K562 (cell line): ENCODE results near the gene TTYH2. TPM values are rescaled to one million over a fixed set of nuclear protein-coding genes. Genes with fewer than 3 reads are reported as not detected.

Experiments
- ATAC-seq: fragments of 200-7000 bp; cut with Tn5 transposase; 3 replicates; pipeline ENCODE4 v1.9.1; 2020; ENCODE audit warnings: moderate library complexity
- BruUV-seq: library from RNA; stranded (reverse); fragments of 400-500 nt; replicated peaks from 2 replicates; lab custom pipeline; 2021; lab: Mats Ljungman, UMichigan
- CTCF ChIA-PET: fragments of 300-600 bp; formaldehyde crosslinking; extraction: SDS; loops from one replicate; lab custom pipeline; 2021; ENCODE audit warnings: low intra/inter-chr PET ratio; lab: Yijun Ruan, JAX
- POLR2A ChIA-PET: fragments of 300-600, 350-650 bp; sonication (Branson Sonifier 250); formaldehyde crosslinking; extraction: SDS; loops from one replicate; lab custom pipeline; 2021; ENCODE audit warnings: antibody characterized with exemption, inconsistent platforms; lab: Yijun Ruan, JAX
- DNase-seq, 4 experiments: peaks; one replicate each; pipeline versions ENCODE4 v3.0.0 to v3.0.0-alpha.2; 2011 to 2018; ENCODE audit warnings: low spot score in 3 of 4, mixed read lengths in 3 of 4; ENCODE audit errors: extremely low read depth in 1 of 4
- FAIRE-seq: peaks from 2 replicates; lab custom pipeline; 2011; peaks lifted over from hg19 to GRCh38; lab: Jason Lieb, UNC
- H2AFZ ChIP-seq: 2 replicates; pipeline ENCODE4 v1.6.0; 2011; ENCODE audit warnings: low read depth, low read length, control low read depth, inconsistent platforms
- H3K27ac ChIP-seq: fragments of 200-600 bp; 3 replicates; pipeline ENCODE4 v1.8.0; 2011; ENCODE audit warnings: low read depth, mild to moderate bottlenecking, control low read depth, inconsistent platforms, low read length, moderate library complexity, mixed read lengths; ENCODE audit errors: extremely low read depth
- H3K27me3 ChIP-seq, 2 experiments: fragments of 300-600 bp in 1 of 2; 2 replicates in 1 of 2; 3 replicates in 1 of 2; pipeline versions ENCODE4 v1.6.0 to v1.8.0; 2011; ENCODE audit warnings: inconsistent platforms in 2 of 2, low read length in 2 of 2, mild to moderate bottlenecking in 1 of 2, mixed read lengths in 1 of 2, moderate library complexity in 1 of 2; ENCODE audit not compliant: control insufficient read depth in 2 of 2, insufficient read depth in 2 of 2
- H3K36me3 ChIP-seq: fragments of 300-600 bp; 3 replicates; pipeline ENCODE4 v1.8.0; 2011; ENCODE audit warnings: mild to moderate bottlenecking, low read length, inconsistent platforms; ENCODE audit not compliant: control insufficient read depth, insufficient read depth
- H3K4me1 ChIP-seq, 2 experiments: fragments of 200-600 bp in 1 of 2; replicated peaks in 1 of 2; 2 replicates in 1 of 2; 3 replicates in 1 of 2; pipeline versions ENCODE4 v1.5.1 to v1.8.0; 2011; ENCODE audit warnings: inconsistent platforms in 2 of 2, low read length in 2 of 2, mild to moderate bottlenecking in 1 of 2, mixed read lengths in 1 of 2, moderate library complexity in 1 of 2; ENCODE audit not compliant: control insufficient read depth in 2 of 2, insufficient read depth in 2 of 2
- H3K4me2 ChIP-seq: 2 replicates; pipeline ENCODE4 v1.6.1; 2011; ENCODE audit warnings: low read length, control low read depth, inconsistent platforms, mixed read lengths; ENCODE audit not compliant: insufficient read depth
- H3K4me3 ChIP-seq: fragments of 200-600 bp; sonication (generic), shearing (Covaris generic); 2 replicates; pipeline ENCODE4 v1.5.1; 2016; ENCODE audit warnings: control low read depth, inconsistent platforms
- H3K79me2 ChIP-seq: fragments of 200-600 bp; 3 replicates; pipeline ENCODE4 v1.8.0; 2011; ENCODE audit warnings: low read length, inconsistent platforms; ENCODE audit not compliant: control insufficient read depth, insufficient read depth
- H3K9ac ChIP-seq, 2 experiments: 2 replicates each; pipeline versions ENCODE4 v1.6.0 to v1.6.1; 2011; ENCODE audit warnings: low read depth in 2 of 2, low read length in 2 of 2, control low read depth in 1 of 2, inconsistent platforms in 1 of 2, mild to moderate bottlenecking in 1 of 2, mixed read lengths in 1 of 2; ENCODE audit not compliant: insufficient read depth in 1 of 2
- H3K9me1 ChIP-seq: one replicate; pipeline ENCODE4 v1.6.0; 2011; ENCODE audit warnings: inconsistent platforms, mild to moderate bottlenecking, low read length, moderate library complexity; ENCODE audit not compliant: control insufficient read depth, insufficient read depth
- H3K9me3 ChIP-seq: replicated peaks from 2 replicates; pipeline ENCODE4 v1.5.1; 2011; ENCODE audit warnings: low read depth, low read length, inconsistent platforms; ENCODE audit not compliant: control insufficient read depth, insufficient read depth
- H4K20me1 ChIP-seq: replicated peaks from 2 replicates; pipeline ENCODE4 v1.6.1; 2011; ENCODE audit warnings: low read length, inconsistent platforms, mixed read lengths; ENCODE audit not compliant: control insufficient read depth, insufficient read depth
- BDP1 ChIP-seq: IDR thresholded peaks from 3 replicates; pipeline ENCODE4 v1.6.1; 2011; ENCODE audit not compliant: insufficient read length, insufficient read depth
- FOXJ3 ChIP-seq: sonication (generic); formaldehyde crosslinking; IDR thresholded peaks from 2 replicates; pipeline ENCODE4 v1.4.0; 2020; ENCODE audit warnings: mild to moderate bottlenecking, missing genetic modification reagents
- ILF3 ChIP-seq: fragments of 450-650 bp; IDR thresholded peaks from 2 replicates; pipeline ENCODE4 v1.6.1; 2018; ENCODE audit warnings: antibody characterized with exemption, mild to moderate bottlenecking, moderate library complexity, borderline replicate concordance
- KDM5B ChIP-seq: fragments of 200-600 bp; sonication (generic); IDR thresholded peaks from 2 replicates; pipeline ENCODE4 v1.6.1; 2012; ENCODE audit warnings: low read depth, mild to moderate bottlenecking, moderate library complexity, low read length, control low read depth, inconsistent platforms; ENCODE audit not compliant: insufficient replicate concordance
- NFYB ChIP-seq: IDR thresholded peaks from 2 replicates; pipeline ENCODE4 v1.6.1; 2011; ENCODE audit warnings: mild to moderate bottlenecking, moderate library complexity; ENCODE audit not compliant: insufficient read length; ENCODE audit errors: extremely low read depth
- NR2C1 ChIP-seq, 2 experiments: fragments of 450-650 bp; IDR thresholded peaks; 2 replicates each; pipeline ENCODE4 v1.6.1; 2017; ENCODE audit warnings: mild to moderate bottlenecking in 2 of 2, antibody characterized with exemption in 1 of 2, inconsistent platforms in 1 of 2, missing compliant biosample characterization in 1 of 2, missing genetic modification characterization in 1 of 2
- PATZ1 ChIP-seq: fragments of 250-450 bp; sonication (Bioruptor Pico); IDR thresholded peaks from 2 replicates; pipeline ENCODE4 v1.5.0; 2020; ENCODE audit warnings: mild to moderate bottlenecking, borderline replicate concordance
- PYGO2 ChIP-seq: fragments of 450-650 bp; IDR thresholded peaks from 2 replicates; pipeline ENCODE4 v1.6.1; 2016; ENCODE audit warnings: mild to moderate bottlenecking, missing genetic modification characterization, moderate library complexity, missing compliant biosample characterization
- STAT5A ChIP-seq: IDR thresholded peaks from 2 replicates; pipeline ENCODE4 v1.6.1; 2012; ENCODE audit warnings: low read length, inconsistent platforms, borderline replicate concordance
- TCF3 ChIP-seq: sonication (generic); formaldehyde crosslinking; IDR thresholded peaks from 2 replicates; pipeline ENCODE4 v1.4.0; 2020; ENCODE audit warnings: mild to moderate bottlenecking, missing genetic modification reagents
- TCF7 ChIP-seq: sonication (generic); IDR thresholded peaks from 2 replicates; pipeline ENCODE4 v1.6.1; 2016; ENCODE audit warnings: antibody characterized with exemption, borderline replicate concordance
- ZC3H4 ChIP-seq: sonication (generic); formaldehyde crosslinking; IDR thresholded peaks from 2 replicates; pipeline ENCODE4 v1.9.0; 2021; ENCODE audit warnings: missing genetic modification reagents, borderline replicate concordance
- ZNF146 ChIP-seq: IDR thresholded peaks from one replicate; pipeline ENCODE4 v1.6.1; 2018; ENCODE audit warnings: missing compliant biosample characterization; ENCODE audit not compliant: unreplicated experiment
- ZNF830 ChIP-seq: fragments of 250-450 bp; sonication (Bioruptor Pico); IDR thresholded peaks from 2 replicates; pipeline ENCODE4 v1.5.0; 2021; ENCODE audit warnings: mild to moderate bottlenecking
- WGBS: fragments of 100-300 bp; shearing (Covaris generic); methylation state at CpG from one replicate; pipeline ENCODE4 v1.1.6; 2016; ENCODE audit warnings: low coverage, mixed read lengths; ENCODE audit not compliant: insufficient coverage; ENCODE audit errors: missing lambda C conversion rate; 5-methylcytosine and 5-hydroxymethylcytosine counted together
- in situ Hi-C: fragments of 300-500 bp; cut with MboI; formaldehyde crosslinking; loops from 4 replicates; pipeline ENCODE4 v1.15.0; 2018; ENCODE audit warnings: inconsistent platforms, mixed read lengths
- intact Hi-C: fragments of 100-400 bp; cut with micrococcal nuclease; formaldehyde crosslinking; loops from 2 replicates; pipeline ENCODE4 v1.14.2; 2022
- polyA plus RNA-seq, 8 experiments: library from polyadenylated mRNA; depleted of rRNA in 4 of 8; stranded (reverse) in 5 of 8; unstranded in 3 of 8; fragments of >200 nt; fragmentation: Nextera tagmentation in 2 of 8; fragmentation: Illumina TruSeq in 1 of 8; extraction: Ambion mirVana in 2 of 8; extraction: Trizol in 1 of 8; gene quantifications; 2 replicates each; pipeline versions ENCODE4 v1.2.1 to v1.2.3, GENCODE V29; 2011 to 2014; ENCODE audit warnings: inconsistent platforms in 1 of 8, missing spikeins in 1 of 8
- total RNA-seq, 7 experiments: library from RNA; depleted of rRNA in 6 of 7; stranded (reverse); fragments of >200 nt in 6 of 7; fragmentation: Illumina TruSeq in 2 of 7; extraction: Trizol in 2 of 7; gene quantifications; 2 replicates each; pipeline versions ENCODE4 v1.2.1 to v1.2.3, GENCODE V29; 2011 to 2021; ENCODE audit warnings: low replicate concordance in 1 of 7

The TTYH2 gene
- total and polyA plus RNA-seq, 9 of the 15 experiments (the other 6 are each of a cell fraction or from before 2014, with no cell fraction given) = 0.03 to 2.0 (median 0.91) TPM

- intact Hi-C loops = no loop called here
- BruUV-seq = no TSS peak
- peaks cover 4 to 54% of the 10 kb centered on the region in 2 experiments; a peak in 4 of 5 replicates for H3K27me3 ChIP-seq
- H2AFZ ChIP-seq = no peak overlapping the region
- H3K9me3 ChIP-seq = no peaks in the 10 kb centered on the region
- TF ChIP-seq TCF3 (CRISPR knock-in tag) (no peak), NR2C1 (IDR thresholded peaks at IDR 0.05) (no peak), NR2C1 (tag; IDR thresholded peaks at IDR 0.05) (no peak), ZNF830 (CRISPR knock-in tag) (no peak), PYGO2 (tag) (no peak), BDP1 (no peak), KDM5B (no peak), PATZ1 (no peak), STAT5A (no peak), ILF3 (no peak), ZNF146 (CRISPR knock-in tag) (no peak), FOXJ3 (no peak), TCF7 (no peak), ZC3H4 (no peak), NFYB (no peak)
- TF ChIP-seq, all 486 proteins: peak for 0
- no peak; the same call in 2 of the 3 replicates for ATAC-seq
- H3K36me3 ChIP-seq = no peaks in the 10 kb centered on the region
- no peaks in the 10 kb centered on the region for H3K79me2 ChIP-seq
- WGBS = 5% methylated on average over 17 of the region's 17 CpGs
- no peak overlapping the region for H3K4me2 ChIP-seq
- H3K4me1 ChIP-seq = no peaks in the 10 kb centered on the region
- H3K9ac ChIP-seq = no peak overlapping the region
- DNase-seq = no peak
- 0 out of 2 replicates have a peak, but pooled peaks cover 1% of the 10 kb centered on the region for H4K20me1 ChIP-seq
- no peak for FAIRE-seq
- POLR2A ChIA-PET = interaction anchor here (0.6 kb wide), 2 partner anchors 18 to 236 kb away, joined by 3 to 4 read pairs; no protein-coding TSS in a partner anchor
- no peak overlapping the region for H3K27ac ChIP-seq
- H3K4me3 ChIP-seq = no peak overlapping the region
- no peaks in the 10 kb centered on the region for H3K9me1 ChIP-seq
- CTCF ChIA-PET = no interaction called here
- in situ Hi-C loops = no loop called here
Observed at GRCh38 chr17:74182041-74182723, 31.2 kb upstream of the TTYH2 start.
